HEK293 (cell line): ENCODE measurements around the gene CST9.

Experiments used
- BCL11B ChIP-seq: fragments of 450-650 bp; formaldehyde crosslinking; IDR thresholded peaks from 2 replicates; pipeline ENCODE4 v1.5.1; 2016; ENCODE audit warnings: low read depth, missing biosample characterization, missing genetic modification characterization
- GLI4 ChIP-seq: fragments of 450-650 bp; formaldehyde crosslinking; IDR thresholded peaks from 2 replicates; pipeline ENCODE4 v1.5.1; 2016; ENCODE audit warnings: missing biosample characterization, missing genetic modification characterization
- IKZF3 ChIP-seq: fragments of 450-650 bp; IDR thresholded peaks from 2 replicates; pipeline ENCODE4 v1.5.0; 2018; ENCODE audit warnings: missing biosample characterization, mild to moderate bottlenecking, missing genetic modification characterization, moderate library complexity
- KLF1 ChIP-seq: fragments of 450-650 bp; formaldehyde crosslinking; IDR thresholded peaks from 2 replicates; pipeline ENCODE4 v1.5.1; 2016; ENCODE audit warnings: missing biosample characterization, missing genetic modification characterization
- KLF10 ChIP-seq: fragments of 450-650 bp; IDR thresholded peaks from 2 replicates; pipeline ENCODE4 v1.5.1; 2018; ENCODE audit warnings: missing biosample characterization, mild to moderate bottlenecking, missing genetic modification characterization
- MYNN ChIP-seq: fragments of 450-650 bp; formaldehyde crosslinking; IDR thresholded peaks from 2 replicates; pipeline ENCODE4 v1.5.1; 2016; ENCODE audit warnings: missing biosample characterization, missing genetic modification characterization, borderline replicate concordance
- OSR2 ChIP-seq: fragments of 450-650 bp; formaldehyde crosslinking; IDR thresholded peaks from 2 replicates; pipeline ENCODE4 v1.5.1; 2016; ENCODE audit warnings: missing biosample characterization, missing genetic modification characterization
- PRDM1 ChIP-seq: fragments of 450-650 bp; formaldehyde crosslinking; IDR thresholded peaks from 2 replicates; pipeline ENCODE4; 2016; ENCODE audit warnings: missing biosample characterization, missing genetic modification characterization
- ZBTB1 ChIP-seq: fragments of 450-650 bp; formaldehyde crosslinking; IDR thresholded peaks from 2 replicates; pipeline ENCODE4 v1.5.1; 2016; ENCODE audit warnings: missing biosample characterization, missing genetic modification characterization
- ZNF114 ChIP-seq: fragments of 450-650 bp; formaldehyde crosslinking; IDR thresholded peaks from 2 replicates; pipeline ENCODE4 v1.5.0; 2017; ENCODE audit warnings: missing biosample characterization, missing genetic modification characterization
- ZNF132 ChIP-seq: fragments of 450-650 bp; formaldehyde crosslinking; IDR thresholded peaks from 2 replicates; pipeline ENCODE4 v1.5.1; 2017; ENCODE audit warnings: missing biosample characterization, missing genetic modification characterization, borderline replicate concordance
- ZNF133 ChIP-seq: fragments of 450-650 bp; formaldehyde crosslinking; IDR thresholded peaks from 2 replicates; pipeline ENCODE4 v1.5.1; 2016; ENCODE audit warnings: missing biosample characterization, missing genetic modification characterization
- ZNF184 ChIP-seq: fragments of 450-650 bp; IDR thresholded peaks from 2 replicates; pipeline ENCODE4 v1.5.1; 2018; ENCODE audit warnings: missing biosample characterization, mild to moderate bottlenecking, missing genetic modification characterization
- ZNF239 ChIP-seq: fragments of 450-650 bp; formaldehyde crosslinking; IDR thresholded peaks from 2 replicates; pipeline ENCODE4 v1.5.1; 2016; ENCODE audit warnings: missing biosample characterization, missing genetic modification characterization
- ZNF24 ChIP-seq: fragments of 450-650 bp; formaldehyde crosslinking; IDR thresholded peaks from 2 replicates; pipeline ENCODE4 v1.5.1; 2016; ENCODE audit warnings: missing biosample characterization, missing genetic modification characterization
- ZNF274 ChIP-seq, 2 experiments: fragments of 200-500 bp in 1 of 2; fragments of 450-650 bp in 1 of 2; sonication (Bioruptor generic) in 1 of 2; formaldehyde crosslinking in 1 of 2; IDR thresholded peaks; 2 replicates each; pipeline versions ENCODE4 v1.5.1 to v1.6.1; 2014 to 2016; ENCODE audit warnings: borderline replicate concordance in 1 of 2, inconsistent platforms in 1 of 2, low read length in 1 of 2, missing biosample characterization in 1 of 2, missing genetic modification characterization in 1 of 2
- ZNF311 ChIP-seq: fragments of 450-650 bp; formaldehyde crosslinking; IDR thresholded peaks from 2 replicates; pipeline ENCODE4 v1.5.1; 2017; ENCODE audit warnings: missing biosample characterization, missing genetic modification characterization, borderline replicate concordance
- ZNF449 ChIP-seq: fragments of 450-650 bp; formaldehyde crosslinking; IDR thresholded peaks from 2 replicates; pipeline ENCODE4 v1.5.1; 2017; ENCODE audit warnings: missing biosample characterization, mild to moderate bottlenecking, missing genetic modification characterization, moderate library complexity
- ZNF488 ChIP-seq: fragments of 450-650 bp; formaldehyde crosslinking; IDR thresholded peaks from 2 replicates; pipeline ENCODE4 v1.5.1; 2016; ENCODE audit warnings: missing biosample characterization, missing genetic modification characterization
- ZNF513 ChIP-seq: fragments of 450-650 bp; IDR thresholded peaks from 2 replicates; pipeline ENCODE4 v1.5.1; 2018; ENCODE audit warnings: missing biosample characterization, missing genetic modification characterization
- ZNF596 ChIP-seq: fragments of 450-650 bp; IDR thresholded peaks from 2 replicates; pipeline ENCODE4 v1.5.0; 2018; ENCODE audit warnings: missing biosample characterization, mild to moderate bottlenecking, missing genetic modification characterization, moderate library complexity
- ZNF610 ChIP-seq: fragments of 450-650 bp; formaldehyde crosslinking; IDR thresholded peaks from 2 replicates; pipeline ENCODE4 v1.5.1; 2016; ENCODE audit warnings: missing biosample characterization, missing genetic modification characterization, borderline replicate concordance
- ZNF623 ChIP-seq: fragments of 450-650 bp; formaldehyde crosslinking; IDR thresholded peaks from 2 replicates; pipeline ENCODE4 v1.5.1; 2016; ENCODE audit warnings: missing biosample characterization, missing genetic modification characterization
- ZNF677 ChIP-seq: fragments of 450-650 bp; IDR thresholded peaks from 2 replicates; pipeline ENCODE4 v1.5.0; 2018; ENCODE audit warnings: missing biosample characterization, mild to moderate bottlenecking, missing genetic modification characterization, moderate library complexity
- TF ChIP-seq, protein P1 (sequence below): fragments of 450-650 bp; formaldehyde crosslinking; IDR thresholded peaks from 2 replicates; pipeline ENCODE4; 2016; ENCODE audit warnings: missing biosample characterization, missing genetic modification characterization
- TF ChIP-seq, protein P2 (sequence below): fragments of 450-650 bp; formaldehyde crosslinking; IDR thresholded peaks from 2 replicates; pipeline ENCODE4 v1.5.1; 2016; ENCODE audit warnings: missing biosample characterization, missing genetic modification characterization
- TF ChIP-seq, protein P3 (sequence below): fragments of 450-650 bp; formaldehyde crosslinking; conservative IDR thresholded peaks from 2 replicates; pipeline ENCODE4 v1.5.1; 2016; ENCODE audit warnings: low read depth, missing biosample characterization, missing genetic modification characterization

Gene CST9

DNA sequence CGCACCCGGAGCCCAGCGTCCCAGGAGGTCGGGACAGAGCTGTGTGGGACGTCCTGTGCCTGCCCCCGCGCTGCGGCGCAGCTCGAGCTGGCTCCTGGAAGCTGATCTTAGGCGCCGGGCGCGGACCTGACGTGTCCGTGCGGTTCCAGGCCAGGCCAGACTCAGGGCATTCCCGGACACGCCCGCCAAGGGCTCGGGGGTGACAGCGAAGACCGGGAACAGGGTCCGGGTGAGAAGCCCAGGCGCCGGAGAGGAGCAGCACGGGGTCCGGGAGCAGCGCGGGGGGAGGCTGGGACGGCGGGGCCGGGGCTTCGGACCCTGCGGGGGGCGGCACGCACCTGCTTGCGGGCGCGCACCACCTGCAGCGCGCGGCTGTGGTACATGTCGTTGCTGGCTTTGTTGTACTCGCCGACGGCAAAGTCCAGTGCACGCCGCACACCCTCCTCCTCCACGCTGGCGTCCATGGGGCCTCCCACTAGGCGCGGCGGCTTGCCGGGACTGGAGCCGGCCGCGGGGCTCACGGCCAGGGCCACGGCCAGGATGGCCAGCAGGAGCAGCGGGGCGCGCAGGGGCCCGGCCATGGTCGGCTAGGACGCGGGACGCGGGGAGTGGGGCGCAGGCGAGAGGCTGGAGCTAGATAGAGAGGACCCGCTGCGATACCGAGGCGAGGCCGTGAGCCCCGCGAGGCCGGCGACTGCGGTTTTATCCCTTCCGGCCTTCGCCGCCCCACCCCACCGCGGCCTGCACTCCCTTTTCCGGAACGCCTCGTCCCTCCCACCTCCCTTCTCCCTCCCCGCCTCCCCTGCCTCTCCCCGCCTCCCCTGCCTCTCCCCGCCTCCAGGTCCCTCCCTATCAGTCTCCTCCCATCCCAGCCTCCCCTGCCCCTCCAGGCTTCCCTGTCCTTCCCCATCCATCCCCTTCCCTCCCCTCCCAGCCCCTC lies 31.8 kb upstream of the CST9 start, which contains the start of gene CST3 (continued):
- TF ChIP-seq IKZF3 (tag by site-specific recombination) (no peak), ZNF610 (tag by site-specific recombination) (no peak), BCL11B (tag by site-specific recombination) (no peak), PRDM1 (no peak), ZNF184 (no peak), KLF10 (peak; percentile 39; the same call in 1 of the 2 replicates), ZNF623 (no peak), ZNF513 (tag by site-specific recombination) (no peak), GLI4 (tag by site-specific recombination) (no peak), ZNF114 (tag by site-specific recombination) (no peak), ZNF132 (no peak), KLF1 (tag by site-specific recombination) (peak; percentile 87), ZNF274 (IDR thresholded peaks at IDR 0.05; ENCODE audit: low read length) (no peak), ZNF274 (tag by site-specific recombination; IDR thresholded peaks at IDR 0.05; ENCODE audit: borderline replicate concordance) (no peak), ZNF488 (tag by site-specific recombination) (no peak), OSR2 (no peak), ZNF596 (tag by site-specific recombination) (no peak), ZNF311 (tag by site-specific recombination) (no peak), ZNF24 (tag by site-specific recombination) (no peak), ZNF133 (tag by site-specific recombination) (no peak), ZNF677 (no peak), ZBTB1 (tag by site-specific recombination) (no peak), ZNF449 (tag by site-specific recombination) (no peak), MYNN (no peak), ZNF239 (tag by site-specific recombination) (no peak)
- TF ChIP-seq, protein P1, sequence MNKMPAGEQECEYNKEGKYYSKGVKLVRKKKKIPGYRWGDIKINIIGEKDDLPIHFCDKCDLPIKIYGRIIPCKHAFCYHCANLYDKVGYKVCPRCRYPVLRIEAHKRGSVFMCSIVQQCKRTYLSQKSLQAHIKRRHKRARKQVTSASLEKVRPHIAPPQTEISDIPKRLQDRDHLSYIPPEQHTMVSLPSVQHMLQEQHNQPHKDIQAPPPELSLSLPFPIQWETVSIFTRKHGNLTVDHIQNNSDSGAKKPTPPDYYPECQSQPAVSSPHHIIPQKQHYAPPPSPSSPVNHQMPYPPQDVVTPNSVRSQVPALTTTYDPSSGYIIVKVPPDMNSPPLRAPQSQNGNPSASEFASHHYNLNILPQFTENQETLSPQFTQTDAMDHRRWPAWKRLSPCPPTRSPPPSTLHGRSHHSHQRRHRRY (tag by site-specific recombination), result no peak
- TF ChIP-seq, protein P2, sequence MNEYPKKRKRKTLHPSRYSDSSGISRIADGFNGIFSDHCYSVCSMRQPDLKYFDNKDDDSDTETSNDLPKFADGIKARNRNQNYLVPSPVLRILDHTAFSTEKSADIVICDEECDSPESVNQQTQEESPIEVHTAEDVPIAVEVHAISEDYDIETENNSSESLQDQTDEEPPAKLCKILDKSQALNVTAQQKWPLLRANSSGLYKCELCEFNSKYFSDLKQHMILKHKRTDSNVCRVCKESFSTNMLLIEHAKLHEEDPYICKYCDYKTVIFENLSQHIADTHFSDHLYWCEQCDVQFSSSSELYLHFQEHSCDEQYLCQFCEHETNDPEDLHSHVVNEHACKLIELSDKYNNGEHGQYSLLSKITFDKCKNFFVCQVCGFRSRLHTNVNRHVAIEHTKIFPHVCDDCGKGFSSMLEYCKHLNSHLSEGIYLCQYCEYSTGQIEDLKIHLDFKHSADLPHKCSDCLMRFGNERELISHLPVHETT (tag by site-specific recombination), result no peak
- TF ChIP-seq, protein P3, sequence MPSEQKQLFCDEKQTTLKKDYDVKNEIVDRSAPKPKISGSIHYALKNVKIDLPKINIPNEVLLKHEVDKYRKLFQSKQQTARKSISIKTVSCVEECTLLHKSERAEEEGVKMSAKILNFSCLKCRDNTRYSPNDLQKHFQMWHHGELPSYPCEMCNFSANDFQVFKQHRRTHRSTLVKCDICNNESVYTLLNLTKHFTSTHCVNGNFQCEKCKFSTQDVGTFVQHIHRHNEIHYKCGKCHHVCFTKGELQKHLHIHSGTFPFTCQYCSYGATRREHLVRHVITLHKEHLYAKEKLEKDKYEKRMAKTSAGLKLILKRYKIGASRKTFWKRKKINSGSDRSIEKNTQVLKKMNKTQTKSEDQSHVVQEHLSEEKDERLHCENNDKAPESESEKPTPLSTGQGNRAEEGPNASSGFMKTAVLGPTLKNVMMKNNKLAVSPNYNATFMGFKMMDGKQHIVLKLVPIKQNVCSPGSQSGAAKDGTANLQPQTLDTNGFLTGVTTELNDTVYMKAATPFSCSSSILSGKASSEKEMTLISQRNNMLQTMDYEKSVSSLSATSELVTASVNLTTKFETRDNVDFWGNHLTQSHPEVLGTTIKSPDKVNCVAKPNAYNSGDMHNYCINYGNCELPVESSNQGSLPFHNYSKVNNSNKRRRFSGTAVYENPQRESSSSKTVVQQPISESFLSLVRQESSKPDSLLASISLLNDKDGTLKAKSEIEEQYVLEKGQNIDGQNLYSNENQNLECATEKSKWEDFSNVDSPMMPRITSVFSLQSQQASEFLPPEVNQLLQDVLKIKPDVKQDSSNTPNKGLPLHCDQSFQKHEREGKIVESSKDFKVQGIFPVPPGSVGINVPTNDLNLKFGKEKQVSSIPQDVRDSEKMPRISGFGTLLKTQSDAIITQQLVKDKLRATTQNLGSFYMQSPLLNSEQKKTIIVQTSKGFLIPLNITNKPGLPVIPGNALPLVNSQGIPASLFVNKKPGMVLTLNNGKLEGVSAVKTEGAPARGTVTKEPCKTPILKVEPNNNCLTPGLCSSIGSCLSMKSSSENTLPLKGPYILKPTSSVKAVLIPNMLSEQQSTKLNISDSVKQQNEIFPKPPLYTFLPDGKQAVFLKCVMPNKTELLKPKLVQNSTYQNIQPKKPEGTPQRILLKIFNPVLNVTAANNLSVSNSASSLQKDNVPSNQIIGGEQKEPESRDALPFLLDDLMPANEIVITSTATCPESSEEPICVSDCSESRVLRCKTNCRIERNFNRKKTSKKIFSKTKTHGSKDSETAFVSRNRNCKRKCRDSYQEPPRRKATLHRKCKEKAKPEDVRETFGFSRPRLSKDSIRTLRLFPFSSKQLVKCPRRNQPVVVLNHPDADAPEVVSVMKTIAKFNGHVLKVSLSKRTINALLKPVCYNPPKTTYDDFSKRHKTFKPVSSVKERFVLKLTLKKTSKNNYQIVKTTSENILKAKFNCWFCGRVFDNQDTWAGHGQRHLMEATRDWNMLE, result no peak
